ENCODE results near the gene ARID1B. TPM values are rescaled to one million over a fixed set of nuclear protein-coding genes. Genes with fewer than 3 reads are reported as not detected.
"Not testable (repeated sequence)": the region's sequence is repeated elsewhere in the genome, so short reads cannot be mapped to it uniquely, and the experiment has no call there.

ARID1B gene
- total RNA-seq, 2 donors from 2014 or later, result 43.9 to 44.6 TPM

DNA sequence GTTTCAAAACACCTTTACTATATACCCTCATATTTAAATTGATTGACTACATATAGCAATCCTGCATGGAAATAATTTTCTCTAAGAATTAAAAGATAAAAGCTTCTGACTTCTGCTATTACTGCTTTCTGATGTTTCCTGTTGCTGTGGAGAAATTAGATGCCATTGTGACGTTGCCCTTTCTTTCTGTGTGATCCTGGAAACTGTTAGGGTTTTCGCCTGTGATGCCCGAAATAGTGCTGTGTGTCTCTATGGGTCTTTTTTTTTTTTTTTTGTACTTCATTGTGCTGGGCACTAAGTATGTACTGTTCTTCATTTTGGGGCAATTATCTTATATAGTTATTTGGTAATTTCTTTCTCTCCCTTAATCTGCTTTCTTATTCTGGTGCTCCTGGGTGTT is 205.0 kb downstream of the ARID1B start:
- no peak overlapping the region for H3K27ac ChIP-seq
- H3K4me1 ChIP-seq, result peaks cover 0 to 53% of the 10 kb centered on the region in 2 donors
- DNase-seq (ENCODE audit: low spot score), result no peak
- no peaks in the 10 kb centered on the region for H3K27me3 ChIP-seq
- no peaks in the 10 kb centered on the region for H3K9me3 ChIP-seq
- no peaks in the 10 kb centered on the region for H3K36me3 ChIP-seq
- TF ChIP-seq CTCF (IDR thresholded peaks at IDR 0.05), result no peak
- no peak overlapping the region for H3K4me3 ChIP-seq

GRCh38 chr6:156982864-156983263 is 205.7 kb downstream of the ARID1B start:
- not testable (repeated sequence) for H3K27ac ChIP-seq; H3K27me3 ChIP-seq; H3K9me3 ChIP-seq; DNase-seq (ENCODE audit: low spot score); H3K4me3 ChIP-seq; H3K36me3 ChIP-seq
- H3K4me1 ChIP-seq, result peaks cover 0 to 49% of the 10 kb centered on the region in 2 donors

DNA sequence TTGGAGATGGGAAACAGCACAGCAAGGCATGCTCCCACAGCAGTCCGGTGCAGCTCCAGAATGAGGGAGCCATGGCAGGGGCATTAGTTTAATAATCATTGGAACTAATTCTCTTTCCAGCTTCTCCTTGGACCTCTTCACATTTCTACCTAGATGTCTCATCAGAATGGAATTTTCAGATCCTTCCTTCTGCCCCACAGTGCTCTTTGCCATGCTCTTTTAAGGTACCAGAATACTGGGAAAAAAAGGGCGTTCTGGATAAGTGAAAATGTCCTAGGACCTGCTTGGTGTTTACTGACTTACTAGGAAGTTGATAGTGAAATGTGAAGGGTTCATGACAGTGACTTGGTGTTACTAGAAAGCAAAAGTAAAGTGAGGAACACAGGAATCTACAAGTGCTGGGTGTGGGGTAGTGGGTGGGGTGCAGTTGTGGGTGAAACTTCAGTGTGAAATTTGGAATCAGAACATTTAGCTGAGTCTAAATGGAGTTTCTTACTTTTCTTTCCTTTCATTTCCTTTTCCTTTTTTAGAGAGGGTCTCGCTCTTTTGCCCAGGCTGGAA is 207.1 kb downstream of the ARID1B start:
- no peak overlapping the region for H3K27ac ChIP-seq
- no peak for TF ChIP-seq CTCF (IDR thresholded peaks at IDR 0.05)
- DNase-seq (ENCODE audit: low spot score), result no peak
- H3K27me3 ChIP-seq, result no peaks in the 10 kb centered on the region
- no peaks in the 10 kb centered on the region for H3K36me3 ChIP-seq
- H3K9me3 ChIP-seq, result no peaks in the 10 kb centered on the region
- H3K4me1 ChIP-seq, result peaks cover 0 to 57% of the 10 kb centered on the region in 2 donors
- H3K4me3 ChIP-seq, result no peak overlapping the region

DNA sequence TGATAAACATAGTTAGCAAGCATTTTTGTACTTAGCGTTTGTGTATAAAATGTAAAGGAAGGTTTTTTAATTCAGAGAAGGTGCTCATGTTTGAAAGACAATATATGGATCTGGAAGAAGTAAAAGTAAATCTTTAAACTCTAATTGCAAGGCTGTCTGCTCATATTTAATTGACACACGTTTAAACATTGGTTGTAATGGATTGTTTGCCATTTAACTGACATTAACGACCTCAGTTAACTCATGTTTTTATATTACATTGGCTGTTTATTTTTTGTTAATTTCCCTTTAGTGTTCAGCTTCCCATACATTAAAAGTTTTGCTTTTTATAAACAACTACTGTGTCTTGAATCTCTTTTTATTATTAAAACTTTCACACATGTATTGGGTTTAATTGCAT is 208.1 kb downstream of the ARID1B start:
- DNase-seq (ENCODE audit: low spot score), result no peak
- peaks cover 0 to 51% of the 10 kb centered on the region in 2 donors for H3K4me1 ChIP-seq
- no peak for TF ChIP-seq CTCF (IDR thresholded peaks at IDR 0.05)
- H3K4me3 ChIP-seq, result no peak overlapping the region
- no peaks in the 10 kb centered on the region for H3K27me3 ChIP-seq
- no peaks in the 10 kb centered on the region for H3K9me3 ChIP-seq
- H3K27ac ChIP-seq, result no peak overlapping the region
- no peaks in the 10 kb centered on the region for H3K36me3 ChIP-seq

DNA sequence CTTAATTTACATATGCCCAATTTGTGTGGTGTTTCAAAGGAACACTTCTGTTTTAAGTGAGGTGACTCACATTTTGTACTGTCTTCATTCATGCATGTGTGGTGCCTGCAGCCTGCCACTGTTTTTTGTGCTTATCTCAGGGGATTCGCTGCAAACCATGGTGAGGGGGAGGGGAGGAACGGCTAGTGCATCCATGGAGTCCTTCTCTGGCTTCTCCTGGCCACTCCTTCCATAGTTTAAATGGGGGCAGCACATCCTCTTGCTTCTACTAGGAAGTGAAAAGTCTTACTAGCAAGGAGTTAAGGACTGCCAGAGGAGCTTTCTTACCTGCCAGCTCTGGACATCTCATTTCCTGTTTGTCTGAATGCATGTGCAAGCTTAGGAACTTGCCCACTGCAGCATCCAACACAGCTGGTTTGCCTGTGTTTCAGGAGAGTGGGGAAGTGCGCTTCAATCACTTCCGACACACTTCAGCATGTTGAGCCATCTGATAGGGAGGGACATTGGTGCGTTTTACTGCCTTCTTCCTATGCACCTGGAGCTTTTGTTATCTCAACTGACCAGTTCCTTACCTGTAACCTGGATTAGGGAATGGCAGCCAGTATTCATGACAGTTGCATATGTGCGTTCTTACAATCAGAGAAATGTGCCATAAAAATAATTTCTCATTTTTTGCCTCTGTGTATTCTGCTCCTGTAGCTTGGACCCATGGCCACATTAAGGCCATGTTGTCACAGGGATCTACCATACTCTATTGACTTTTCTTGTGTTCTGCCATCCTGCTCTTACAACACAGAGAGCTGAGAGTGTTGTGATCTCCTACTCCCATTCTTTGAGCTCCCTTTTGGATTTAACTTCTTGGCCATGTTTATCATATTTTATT is 211.3 kb downstream of the ARID1B start:
- no peak for DNase-seq (ENCODE audit: low spot score)

More for the DNA sequence above, 211.3 kb downstream of the ARID1B start:
- Histone ChIP-seq H3K36me3 (no peaks in the 10 kb centered on the region), H3K9me3 (no peaks in the 10 kb centered on the region), H3K27ac (no peak overlapping the region), H3K27me3 (no peaks in the 10 kb centered on the region), H3K4me3 (no peak overlapping the region), H3K4me1 (peaks cover 0 to 40% of the 10 kb centered on the region in 2 donors)
- TF ChIP-seq CTCF (IDR thresholded peaks at IDR 0.05), result no peak
